Breast epithelium (tissue), 3 donors: Measurements from ENCODE around the gene NAALADL2.

Experiments
- POLR2A ChIP-seq: fragments of 450-650 bp; IDR thresholded peaks from one replicate; pipeline ENCODE4 v1.6.1; 2016; ENCODE audit warnings: antibody characterized with exemption, mild to moderate bottlenecking, moderate library complexity
- TF ChIP-seq, protein P1 (sequence below), 3 donors: fragments of 450-650 bp; IDR thresholded peaks; one replicate each; pipeline ENCODE4 v1.5.1; 2016 to 2017; ENCODE audit warnings: antibody characterized with exemption in 3 of 3, mild to moderate bottlenecking in 3 of 3, moderate library complexity in 3 of 3

DNA sequence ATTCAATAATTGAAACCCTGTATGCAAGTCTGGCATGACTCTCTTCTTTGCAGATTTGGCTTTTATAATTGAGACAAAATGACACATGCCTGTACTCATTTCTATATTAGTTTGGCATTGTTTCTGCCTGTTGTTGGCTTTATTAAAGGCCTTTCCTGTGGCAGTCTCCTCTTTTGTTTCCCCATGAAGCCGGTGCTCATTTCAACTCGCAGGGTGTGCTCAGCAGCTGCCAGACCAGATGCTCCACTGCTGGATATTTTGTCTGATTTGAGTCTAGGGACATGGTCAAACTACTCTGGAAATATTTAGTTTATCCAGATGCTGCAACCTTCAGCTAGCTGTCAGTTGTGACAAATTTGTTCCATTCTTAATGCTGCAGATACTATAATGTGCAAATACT lies 445.3 kb downstream of the NAALADL2 start:
- no peak for TF ChIP-seq POLR2A
- TF ChIP-seq, protein P1, sequence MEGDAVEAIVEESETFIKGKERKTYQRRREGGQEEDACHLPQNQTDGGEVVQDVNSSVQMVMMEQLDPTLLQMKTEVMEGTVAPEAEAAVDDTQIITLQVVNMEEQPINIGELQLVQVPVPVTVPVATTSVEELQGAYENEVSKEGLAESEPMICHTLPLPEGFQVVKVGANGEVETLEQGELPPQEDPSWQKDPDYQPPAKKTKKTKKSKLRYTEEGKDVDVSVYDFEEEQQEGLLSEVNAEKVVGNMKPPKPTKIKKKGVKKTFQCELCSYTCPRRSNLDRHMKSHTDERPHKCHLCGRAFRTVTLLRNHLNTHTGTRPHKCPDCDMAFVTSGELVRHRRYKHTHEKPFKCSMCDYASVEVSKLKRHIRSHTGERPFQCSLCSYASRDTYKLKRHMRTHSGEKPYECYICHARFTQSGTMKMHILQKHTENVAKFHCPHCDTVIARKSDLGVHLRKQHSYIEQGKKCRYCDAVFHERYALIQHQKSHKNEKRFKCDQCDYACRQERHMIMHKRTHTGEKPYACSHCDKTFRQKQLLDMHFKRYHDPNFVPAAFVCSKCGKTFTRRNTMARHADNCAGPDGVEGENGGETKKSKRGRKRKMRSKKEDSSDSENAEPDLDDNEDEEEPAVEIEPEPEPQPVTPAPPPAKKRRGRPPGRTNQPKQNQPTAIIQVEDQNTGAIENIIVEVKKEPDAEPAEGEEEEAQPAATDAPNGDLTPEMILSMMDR (IDR thresholded peaks at IDR 0.05): no peak
